ENCODE data around the gene LRP1B.

Gene LRP1B

GRCh38 chr2:141565597-141565996 lies 565.2 kb downstream of the LRP1B start:
- no peak for DNase-seq

DNA sequence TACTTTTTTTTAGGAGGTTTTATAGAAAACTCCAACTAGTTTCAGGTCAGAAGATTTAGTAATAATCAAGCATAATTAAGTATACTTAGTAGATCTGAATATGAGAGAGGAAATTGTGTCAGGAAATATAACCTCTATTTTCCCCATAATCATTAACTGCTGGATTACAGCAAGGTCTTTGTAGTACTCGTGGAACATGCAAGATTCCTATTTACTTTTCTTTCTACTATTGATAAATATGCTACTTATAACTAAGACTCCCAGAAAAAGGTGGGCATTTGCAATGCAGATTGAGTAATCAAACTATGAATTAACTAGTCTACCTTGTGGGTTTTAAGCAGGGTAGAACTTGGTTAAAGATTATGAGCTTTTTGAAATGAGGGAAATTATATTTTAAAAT lies 570.1 kb downstream of the LRP1B start:
- DNase-seq: no peak

GRCh38 chr2:141557329-141558095 lies 573.3 kb downstream of the LRP1B start:
- DNase-seq: no peak

- DNase-seq: no peak
Observed at GRCh38 chr2:141555876-141556470, 574.8 kb downstream of the LRP1B start.

GRCh38 chr2:141554810-141555209 lies 576.0 kb downstream of the LRP1B start:
- no peak for DNase-seq

GRCh38 chr2:141534666-141535362 lies 596.0 kb downstream of the LRP1B start:
- DNase-seq: no peak

DNA sequence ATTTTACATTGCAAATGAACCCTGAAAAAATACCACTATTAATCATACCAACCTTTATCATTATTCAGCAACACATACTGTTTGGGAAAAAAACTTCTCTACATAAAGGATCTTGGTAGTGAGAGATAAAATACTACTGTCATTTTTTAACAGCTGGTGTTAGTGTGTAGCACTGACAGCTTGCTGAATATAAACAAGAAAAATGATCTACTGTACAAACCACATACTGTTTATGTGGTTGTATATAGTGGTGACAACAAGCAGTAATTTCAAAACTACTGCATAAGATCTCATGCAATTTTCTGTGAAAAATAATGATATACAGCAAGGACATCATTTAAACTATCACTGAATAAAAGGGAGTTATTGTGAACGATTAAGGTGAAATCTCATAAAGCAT lies 601.2 kb downstream of the LRP1B start:
- DNase-seq: no peak

GRCh38 chr2:141528990-141529389 lies 601.8 kb downstream of the LRP1B start:
- DNase-seq: no peak

- DNase-seq: no peak
Observed at GRCh38 chr2:141526760-141527159, 604.1 kb downstream of the LRP1B start.

GRCh38 chr2:141524777-141525176 lies 606.0 kb downstream of the LRP1B start:
- no peak for DNase-seq

DNA sequence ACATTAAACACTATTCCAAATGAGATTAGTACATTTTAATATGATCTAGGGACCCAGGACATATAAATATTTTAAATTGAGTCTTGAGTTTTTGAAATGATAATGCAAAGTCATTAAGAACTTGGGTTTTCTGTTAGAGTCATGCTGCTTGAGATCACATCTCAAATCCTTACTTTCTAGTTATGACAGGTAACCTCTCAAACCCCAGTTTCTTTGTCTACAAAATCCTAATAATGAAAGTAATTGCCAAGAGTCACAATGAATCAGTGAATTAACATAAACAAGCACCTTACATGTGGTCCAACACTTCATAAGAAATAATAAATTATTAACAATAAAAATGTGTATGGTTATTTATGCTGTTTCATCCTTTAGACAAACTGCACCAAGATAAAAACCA lies 607.6 kb downstream of the LRP1B start:
- DNase-seq: no peak

- no peak for DNase-seq
Observed at GRCh38 chr2:141522702-141523101, 608.1 kb downstream of the LRP1B start.

DNA sequence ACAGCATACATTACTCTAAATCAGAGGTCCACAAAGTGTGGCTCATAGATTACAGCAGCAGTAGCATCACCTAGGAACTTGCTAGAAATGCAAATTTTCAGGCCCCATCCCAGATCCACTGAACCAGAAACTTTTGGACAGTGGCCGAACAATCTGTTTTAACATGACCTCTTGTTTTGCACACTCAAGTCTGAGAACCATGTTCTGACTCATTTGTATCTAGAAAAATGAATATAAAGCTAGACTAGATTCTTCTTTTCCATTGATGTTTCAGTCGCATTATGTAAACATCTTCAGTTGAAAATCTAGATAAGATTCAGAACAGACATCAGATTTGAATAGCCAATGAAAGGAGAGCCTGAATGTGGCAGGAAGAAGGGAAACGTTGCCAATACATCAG lies 608.8 kb downstream of the LRP1B start:
- DNase-seq: no peak

GRCh38 chr2:141519906-141520305 lies 610.9 kb downstream of the LRP1B start:
- no peak for DNase-seq

GRCh38 chr2:141517852-141518421 lies 612.9 kb downstream of the LRP1B start:
- DNase-seq: no peak

- no peak for DNase-seq
Observed at GRCh38 chr2:141517180-141517851, 613.5 kb downstream of the LRP1B start.

DNA sequence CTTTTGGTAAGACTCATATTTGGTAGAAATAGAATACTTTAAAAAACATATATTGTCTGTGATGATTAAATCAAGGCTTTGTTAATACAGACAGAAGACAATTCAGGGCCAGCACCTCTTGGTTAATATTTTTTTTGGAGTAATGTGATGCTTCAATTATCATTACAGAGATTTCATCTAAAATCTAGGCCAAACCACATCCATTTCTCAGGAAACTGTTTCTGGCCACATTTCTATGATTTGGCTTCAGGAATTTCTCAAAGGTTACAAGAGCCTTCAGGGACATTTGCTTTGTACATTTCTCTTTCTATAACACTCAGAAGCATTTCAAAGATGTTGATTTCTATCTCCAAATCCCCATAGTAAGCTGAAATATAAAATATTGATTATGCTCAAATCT lies 614.9 kb downstream of the LRP1B start:
- no peak for DNase-seq

GRCh38 chr2:141513853-141514252 lies 617.0 kb downstream of the LRP1B start:
- DNase-seq: no peak

- no peak for DNase-seq
Observed at GRCh38 chr2:141508806-141509595, 621.8 kb downstream of the LRP1B start.

DNA sequence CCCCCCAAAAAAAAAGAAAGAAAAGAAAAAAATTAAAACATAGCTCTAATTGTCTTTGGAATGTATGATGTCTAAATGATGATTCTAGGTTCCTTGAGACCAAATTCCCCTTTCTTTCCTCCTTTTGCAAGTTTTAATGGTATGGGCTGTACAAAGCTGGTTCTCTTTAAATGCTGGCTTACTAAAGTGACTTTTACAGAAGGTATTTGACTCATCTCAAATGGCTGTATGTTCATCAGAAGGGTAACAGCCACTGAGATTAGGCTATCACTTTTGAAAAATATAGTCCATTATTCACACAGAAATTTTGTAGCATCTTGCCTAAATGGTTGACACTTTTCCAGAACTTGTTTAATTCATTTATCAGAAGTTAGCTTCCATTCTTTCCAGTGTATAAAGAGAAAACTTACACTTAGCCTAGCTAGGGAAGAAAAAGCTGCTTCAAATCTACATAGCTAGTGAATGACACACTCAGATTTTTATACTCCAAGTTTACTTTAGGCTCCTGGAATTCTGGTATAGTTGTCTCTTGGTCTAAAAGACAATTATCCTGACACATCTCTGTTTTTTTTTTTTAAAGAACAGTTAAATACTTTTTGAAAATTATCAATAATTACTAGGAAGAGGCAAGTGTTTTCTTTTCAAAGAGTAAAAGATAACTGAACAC lies 622.6 kb downstream of the LRP1B start:
- no peak for DNase-seq

- no peak for DNase-seq
Observed at GRCh38 chr2:141506135-141506534, 624.7 kb downstream of the LRP1B start.

DNA sequence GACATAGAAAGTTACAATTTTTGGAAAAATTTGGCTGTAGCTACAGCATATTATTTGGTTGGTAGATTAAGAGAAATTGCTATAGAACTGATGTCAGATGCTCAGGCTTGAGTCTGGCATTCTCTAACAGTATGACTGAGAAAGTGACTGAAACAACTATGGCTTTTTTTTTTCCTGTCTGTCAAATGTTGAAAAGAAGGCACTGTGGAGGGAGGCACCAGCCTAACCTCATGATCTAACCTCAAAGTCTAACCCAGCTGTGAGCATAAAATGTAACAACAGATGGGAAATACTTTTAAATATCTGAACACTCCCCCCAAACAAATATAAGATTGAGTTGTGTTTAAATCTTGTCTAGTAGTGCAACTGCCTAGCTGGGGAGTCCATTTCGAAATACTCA lies 629.1 kb downstream of the LRP1B start:
- no peak for DNase-seq
